SU-DHL-6 (cell line): ENCODE measurements around the gene LRRK2.

Source experiments
- H2AFZ ChIP-seq: fragments of 200-600 bp; sonication (generic); 2 replicates; pipeline ENCODE4 v1.6.1; 2014; ENCODE audit warnings: low read depth, mild to moderate bottlenecking, moderate library complexity, mixed read lengths, antibody characterized with exemption, low read length; ENCODE audit not compliant: severe bottlenecking
- H3F3A ChIP-seq: fragments of 200-600 bp; shearing (Covaris generic); 2 replicates; pipeline ENCODE4 v1.6.0; 2016; ENCODE audit warnings: antibody characterized with exemption, mild to moderate bottlenecking; ENCODE audit not compliant: insufficient read depth
- H3K27ac ChIP-seq: fragments of 200-600 bp; sonication (generic); 2 replicates; pipeline ENCODE4 v1.5.1; 2016; ENCODE audit warnings: low read depth, mild to moderate bottlenecking, low read length, moderate library complexity, mixed read lengths
- H3K27me3 ChIP-seq: fragments of 200-600 bp; sonication (generic), shearing (Covaris generic); 2 replicates; pipeline ENCODE4 v1.6.0; 2014; ENCODE audit warnings: mild to moderate bottlenecking, low read length
- H3K36me3 ChIP-seq: fragments of 200-600 bp; sonication (generic); 2 replicates; pipeline ENCODE4 v1.6.1; 2014; ENCODE audit warnings: mild to moderate bottlenecking, low read length, mixed read lengths
- H3K4me2 ChIP-seq: fragments of 300-600, 200-600 bp; shearing (Covaris generic), sonication (generic); 2 replicates; pipeline ENCODE4 v1.6.0; 2014; ENCODE audit warnings: low read length, low read depth, mild to moderate bottlenecking; ENCODE audit not compliant: poor library complexity, severe bottlenecking
- H3K4me3 ChIP-seq: fragments of 200-600 bp; sonication (generic); 2 replicates; pipeline ENCODE4 v1.5.1; 2014; ENCODE audit warnings: antibody characterized with exemption, low read length, mild to moderate bottlenecking, mixed read lengths; ENCODE audit not compliant: insufficient read depth, poor library complexity, severe bottlenecking
- H3K79me2 ChIP-seq: fragments of 200-600 bp; sonication (generic); 2 replicates; pipeline ENCODE4 v1.6.1; 2014; ENCODE audit warnings: mild to moderate bottlenecking, low read length, moderate library complexity; ENCODE audit not compliant: insufficient read depth
- H3K9ac ChIP-seq: fragments of 200-600 bp; sonication (generic); 2 replicates; pipeline ENCODE4 v1.7.0; 2014; ENCODE audit warnings: mild to moderate bottlenecking, low read length
- H3K9me2 ChIP-seq: fragments of 200-600 bp; sonication (generic); replicated peaks from 2 replicates; pipeline ENCODE4 v1.6.1; 2014; ENCODE audit warnings: low read length; ENCODE audit not compliant: insufficient read depth
- H3K9me3 ChIP-seq: fragments of 200-600 bp; sonication (generic); 2 replicates; pipeline ENCODE4 v1.6.1; 2014; ENCODE audit warnings: low read length, mixed read lengths; ENCODE audit not compliant: insufficient read depth
- H4K20me1 ChIP-seq: fragments of 200-600 bp; sonication (generic); 2 replicates; pipeline ENCODE4 v1.6.1; 2014; ENCODE audit warnings: low read depth, mild to moderate bottlenecking, antibody characterized with exemption, low read length, moderate library complexity, mixed read lengths
- EZH2phosphoT487 ChIP-seq: fragments of 200-600 bp; sonication (generic), shearing (Covaris generic); conservative IDR thresholded peaks from 2 replicates; pipeline ENCODE4 v1.6.1; 2018; ENCODE audit warnings: mild to moderate bottlenecking, antibody characterized with exemption, low read length, moderate library complexity, mixed read lengths
- TF ChIP-seq, protein P1 (sequence below): fragments of 200-600 bp; sonication (generic); IDR thresholded peaks from one replicate; pipeline ENCODE4 v1.5.1; 2017; ENCODE audit warnings: antibody characterized with exemption, mild to moderate bottlenecking, low read length, moderate library complexity; ENCODE audit not compliant: insufficient read depth, poor library complexity, severe bottlenecking

LRRK2 gene

GRCh38 chr12:40344312-40344711, 119.5 kb downstream of the LRRK2 start:
- H3K36me3 ChIP-seq, result no peaks in the 10 kb centered on the region
- no peaks in the 10 kb centered on the region for H4K20me1 ChIP-seq
- H3K27ac ChIP-seq, result no peak overlapping the region
- no peaks in the 10 kb centered on the region for H3K9me2 ChIP-seq
- H3K4me2 ChIP-seq, result no peak overlapping the region
- H3K9ac ChIP-seq, result no peak overlapping the region
- H3K79me2 ChIP-seq, result no peaks in the 10 kb centered on the region
- H3K4me3 ChIP-seq, result no peak overlapping the region
- H3K27me3 ChIP-seq, result no peaks in the 10 kb centered on the region
- H3F3A ChIP-seq, result no peaks in the 10 kb centered on the region
- H2AFZ ChIP-seq, result no peak overlapping the region
- H3K9me3 ChIP-seq, result no peaks in the 10 kb centered on the region
- TF ChIP-seq, protein P1, sequence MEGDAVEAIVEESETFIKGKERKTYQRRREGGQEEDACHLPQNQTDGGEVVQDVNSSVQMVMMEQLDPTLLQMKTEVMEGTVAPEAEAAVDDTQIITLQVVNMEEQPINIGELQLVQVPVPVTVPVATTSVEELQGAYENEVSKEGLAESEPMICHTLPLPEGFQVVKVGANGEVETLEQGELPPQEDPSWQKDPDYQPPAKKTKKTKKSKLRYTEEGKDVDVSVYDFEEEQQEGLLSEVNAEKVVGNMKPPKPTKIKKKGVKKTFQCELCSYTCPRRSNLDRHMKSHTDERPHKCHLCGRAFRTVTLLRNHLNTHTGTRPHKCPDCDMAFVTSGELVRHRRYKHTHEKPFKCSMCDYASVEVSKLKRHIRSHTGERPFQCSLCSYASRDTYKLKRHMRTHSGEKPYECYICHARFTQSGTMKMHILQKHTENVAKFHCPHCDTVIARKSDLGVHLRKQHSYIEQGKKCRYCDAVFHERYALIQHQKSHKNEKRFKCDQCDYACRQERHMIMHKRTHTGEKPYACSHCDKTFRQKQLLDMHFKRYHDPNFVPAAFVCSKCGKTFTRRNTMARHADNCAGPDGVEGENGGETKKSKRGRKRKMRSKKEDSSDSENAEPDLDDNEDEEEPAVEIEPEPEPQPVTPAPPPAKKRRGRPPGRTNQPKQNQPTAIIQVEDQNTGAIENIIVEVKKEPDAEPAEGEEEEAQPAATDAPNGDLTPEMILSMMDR, result no peak
- TF ChIP-seq EZH2phosphoT487, result no peak

DNA sequence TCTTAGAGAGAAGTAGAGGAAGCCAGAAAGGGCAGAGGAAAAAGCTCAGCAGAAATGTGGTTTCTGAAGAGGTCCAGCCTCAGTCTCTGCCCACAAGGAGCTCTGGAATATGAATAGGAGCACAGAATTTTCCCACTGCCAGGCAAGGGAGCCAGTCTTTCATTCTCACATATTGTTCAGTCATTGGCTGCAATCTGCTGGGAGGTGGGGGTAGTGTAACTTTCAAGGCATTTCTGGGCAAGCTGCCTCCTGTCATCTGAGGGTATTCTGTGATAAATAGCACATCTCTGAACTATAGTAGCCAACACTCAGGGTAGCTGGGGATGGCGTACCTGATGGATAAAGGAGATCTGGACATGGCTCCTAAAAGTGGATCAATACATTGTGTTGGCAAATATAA, 127.2 kb downstream of the LRRK2 start:
- H3K27ac ChIP-seq, result no peak overlapping the region
- no peaks in the 10 kb centered on the region for H4K20me1 ChIP-seq
- no peaks in the 10 kb centered on the region for H3K36me3 ChIP-seq
- no peaks in the 10 kb centered on the region for H3K79me2 ChIP-seq
- no peak overlapping the region for H2AFZ ChIP-seq
- H3K9me3 ChIP-seq, result no peaks in the 10 kb centered on the region
- H3K9ac ChIP-seq, result no peak overlapping the region
- no peaks in the 10 kb centered on the region for H3K27me3 ChIP-seq
- H3F3A ChIP-seq, result no peaks in the 10 kb centered on the region
- H3K9me2 ChIP-seq, result no peaks in the 10 kb centered on the region
- no peak overlapping the region for H3K4me2 ChIP-seq
- H3K4me3 ChIP-seq, result no peak overlapping the region
- TF ChIP-seq EZH2phosphoT487, result no peak
- TF ChIP-seq, protein P1, result no peak

DNA sequence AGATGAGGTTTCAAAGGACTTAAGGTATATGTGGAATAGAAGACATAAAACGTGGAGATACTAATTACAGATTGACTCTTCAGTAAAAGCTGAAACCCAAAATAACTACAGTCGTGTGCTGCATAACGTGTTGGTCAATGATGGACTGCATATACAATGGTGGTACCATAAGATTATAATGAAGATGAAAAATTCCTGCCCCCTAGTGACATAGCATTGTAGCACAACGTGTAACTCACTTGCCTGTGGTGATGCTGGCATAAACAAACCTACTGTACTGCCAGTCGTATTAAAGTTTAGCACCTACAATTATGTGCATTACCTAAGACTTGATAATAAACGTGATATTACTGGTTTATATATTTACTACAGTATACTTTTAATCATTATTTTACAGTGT, 150.3 kb downstream of the LRRK2 start:
- no peaks in the 10 kb centered on the region for H3K9me2 ChIP-seq
- TF ChIP-seq, protein P1, result peak; percentile 17
- no peak for TF ChIP-seq EZH2phosphoT487
- H3F3A ChIP-seq, result no peaks in the 10 kb centered on the region
- H4K20me1 ChIP-seq, result no peaks in the 10 kb centered on the region
- no peak overlapping the region for H3K4me2 ChIP-seq
- H3K9ac ChIP-seq, result no peak overlapping the region
- H3K27ac ChIP-seq, result no peak overlapping the region
- H3K4me3 ChIP-seq, result no peak overlapping the region
- no peak overlapping the region for H2AFZ ChIP-seq
- no peaks in the 10 kb centered on the region for H3K27me3 ChIP-seq
- H3K9me3 ChIP-seq, result no peaks in the 10 kb centered on the region
- no peaks in the 10 kb centered on the region for H3K79me2 ChIP-seq
- H3K36me3 ChIP-seq, result no peaks in the 10 kb centered on the region
